OCI-LY1 (cell line): ENCODE measurements around the gene LHFPL4.

Experiments used
- H2AFZ ChIP-seq: fragments of 200-600 bp; sonication (generic), shearing (Covaris generic); 2 replicates; pipeline ENCODE4 v1.6.0; 2014; ENCODE audit warnings: antibody characterized with exemption, mild to moderate bottlenecking, low read length
- H3F3A ChIP-seq: fragments of 200-600 bp; sonication (generic), shearing (Covaris generic); 2 replicates; pipeline ENCODE4 v1.6.0; 2014; ENCODE audit warnings: mild to moderate bottlenecking, antibody characterized with exemption, low read length, moderate library complexity; ENCODE audit not compliant: insufficient read depth
- H3K27ac ChIP-seq: fragments of 200-600 bp; sonication (generic); 2 replicates; pipeline ENCODE4 v1.5.1; 2014; ENCODE audit warnings: low read length, mixed run types, mild to moderate bottlenecking, low read depth; ENCODE audit not compliant: poor library complexity, severe bottlenecking
- H3K27me3 ChIP-seq: fragments of 200-600 bp; sonication (generic); 2 replicates; pipeline ENCODE4 v1.6.0; 2014; ENCODE audit warnings: antibody characterized with exemption, mild to moderate bottlenecking, low read length, moderate library complexity; ENCODE audit not compliant: insufficient read depth
- H3K36me3 ChIP-seq: fragments of 200-600 bp; sonication (generic); 2 replicates; pipeline ENCODE4 v1.6.1; 2014; ENCODE audit warnings: mild to moderate bottlenecking, antibody characterized with exemption, low read length, moderate library complexity, mixed read lengths; ENCODE audit not compliant: insufficient read depth
- H3K4me1 ChIP-seq: fragments of 200-600 bp; sonication (generic); 2 replicates; pipeline ENCODE4 v1.5.1; 2014; ENCODE audit warnings: mild to moderate bottlenecking, low read length, moderate library complexity; ENCODE audit not compliant: insufficient read depth, severe bottlenecking
- H3K4me2 ChIP-seq: fragments of 200-600 bp; sonication (generic), shearing (Covaris generic); 2 replicates; pipeline ENCODE4 v1.6.1; 2014; ENCODE audit warnings: low read length
- H3K4me3 ChIP-seq: fragments of 200-600 bp; sonication (generic); 2 replicates; pipeline ENCODE4 v1.5.1; 2014; ENCODE audit warnings: low read length, low read depth, mild to moderate bottlenecking, mixed read lengths; ENCODE audit not compliant: poor library complexity, severe bottlenecking
- H3K79me2 ChIP-seq: fragments of 200-600 bp; shearing (Covaris generic); 2 replicates; pipeline ENCODE4 v1.6.1; 2016; ENCODE audit warnings: mixed run types, low read length, mixed read lengths; ENCODE audit not compliant: insufficient read depth
- H3K9ac ChIP-seq: fragments of 200-600 bp; sonication (generic), shearing (Covaris generic); 2 replicates; pipeline ENCODE4 v1.6.1; 2014; ENCODE audit warnings: mild to moderate bottlenecking, low read length, mixed read lengths
- H3K9me2 ChIP-seq: fragments of 200-600 bp; sonication (generic), shearing (Covaris generic); 2 replicates; pipeline ENCODE4 v1.6.1; 2014; ENCODE audit warnings: low read depth, mild to moderate bottlenecking, low read length, mixed read lengths
- H3K9me3 ChIP-seq: fragments of 200-600 bp; shearing (Covaris generic); 2 replicates; pipeline ENCODE4 v1.6.1; 2014; ENCODE audit warnings: low read length, mixed read lengths
- H4K20me1 ChIP-seq: fragments of 200-600 bp; sonication (generic), shearing (Covaris generic); 2 replicates; pipeline ENCODE4 v1.6.0; 2016; ENCODE audit warnings: mild to moderate bottlenecking, low read length; ENCODE audit not compliant: insufficient read depth
- CTCF ChIP-seq: fragments of 200-600 bp; sonication (generic), shearing (Covaris generic); IDR thresholded peaks from 2 replicates; pipeline ENCODE4 v1.5.1; 2017; ENCODE audit warnings: mild to moderate bottlenecking, antibody characterized with exemption, low read length, moderate library complexity, mixed read lengths
- EZH2 ChIP-seq: fragments of 200-600 bp; sonication (generic), shearing (Covaris generic); IDR thresholded peaks from 2 replicates; pipeline ENCODE4 v1.8.0; 2017; ENCODE audit warnings: borderline replicate concordance, mixed run types, mild to moderate bottlenecking, antibody characterized with exemption, low read length, moderate library complexity, mixed read lengths

The LHFPL4 gene

GRCh38 chr3:9590282-9590791 is 36.7 kb upstream of the LHFPL4 start:
- Histone ChIP-seq H3K4me2 (no peak overlapping the region), H3K36me3 (no peaks in the 10 kb centered on the region), H3K9ac (no peak overlapping the region), H3K79me2 (no peaks in the 10 kb centered on the region), H3K27ac (no peak overlapping the region), H3K27me3 (no peaks in the 10 kb centered on the region), H3K4me1 (no peaks in the 10 kb centered on the region), H3K4me3 (no peak overlapping the region), H4K20me1 (no peaks in the 10 kb centered on the region), H3F3A (no peaks in the 10 kb centered on the region), H3K9me2 (no peaks in the 10 kb centered on the region), H3K9me3 (no peaks in the 10 kb centered on the region), H2AFZ (no peak overlapping the region)
- TF ChIP-seq CTCF (no peak), EZH2 (no peak)

- Histone ChIP-seq H3K9me2 (no peaks in the 10 kb centered on the region), H3K4me2 (no peak overlapping the region), H3K27me3 (0 out of 2 replicates have a peak, but pooled peaks cover 7% of the 10 kb centered on the region), H4K20me1 (no peaks in the 10 kb centered on the region), H2AFZ (no peak overlapping the region), H3K79me2 (no peaks in the 10 kb centered on the region), H3K9ac (no peak overlapping the region), H3K36me3 (no peaks in the 10 kb centered on the region), H3K4me3 (no peak overlapping the region), H3F3A (no peaks in the 10 kb centered on the region), H3K4me1 (no peaks in the 10 kb centered on the region), H3K27ac (no peak overlapping the region), H3K9me3 (no peaks in the 10 kb centered on the region)
- no peak for TF ChIP-seq EZH2
- TF ChIP-seq CTCF: no peak
Observed at GRCh38 chr3:9583792-9584191, 30.2 kb upstream of the LHFPL4 start.

GRCh38 chr3:9583371-9583770 is 29.7 kb upstream of the LHFPL4 start:
- Histone ChIP-seq H3K27ac (no peak overlapping the region), H3K4me2 (no peak overlapping the region), H4K20me1 (no peaks in the 10 kb centered on the region), H3F3A (no peaks in the 10 kb centered on the region), H3K36me3 (no peaks in the 10 kb centered on the region), H3K9ac (no peak overlapping the region), H3K9me2 (no peaks in the 10 kb centered on the region), H2AFZ (no peak overlapping the region), H3K79me2 (no peaks in the 10 kb centered on the region), H3K4me1 (no peaks in the 10 kb centered on the region), H3K27me3 (0 out of 2 replicates have a peak, but pooled peaks cover 7% of the 10 kb centered on the region), H3K4me3 (no peak overlapping the region), H3K9me3 (no peaks in the 10 kb centered on the region)
- no peak for TF ChIP-seq EZH2
- no peak for TF ChIP-seq CTCF
